ENCODE results near the gene CACNA1B. TPM values are rescaled to one million over a fixed set of nuclear protein-coding genes. Genes with fewer than 3 reads are reported as not detected.
"Not testable (repeated sequence)": the region's sequence is repeated elsewhere in the genome, so short reads cannot be mapped to it uniquely, and the experiment has no call there.

CACNA1B gene
- total RNA-seq = 0.41 TPM
- long read RNA-seq, partial matches to known transcripts = 1 of 2 reads
- long read RNA-seq, other reads (novel, unspliced or antisense) = 1 of 2 reads

GRCh38 chr9:137877506-137878122 lies at the start of gene CACNA1B:
TSS of gene CACNA1B (plus strand) at chr9:137877782. CDS start at chr9:137877934, 152 bp downstream.
- ATAC-seq; DNase-seq (ENCODE audit: missing footprints); intact Hi-C loops (cut with DNase I): not testable (repeated sequence)

GRCh38 chr9:137827908-137828526 lies 49.6 kb upstream of the CACNA1B start:
- DNase-seq (ENCODE audit: missing footprints) (no peak), ATAC-seq (no peak)
- intact Hi-C loops (cut with DNase I) = no loop called here

- no peak for DNase-seq (ENCODE audit: missing footprints)
- intact Hi-C loops (cut with DNase I) = no loop called here
- no peak for ATAC-seq
Measured at GRCh38 chr9:137828527-137829259, 48.9 kb upstream of the CACNA1B start.

GRCh38 chr9:137829260-137829996 lies 48.2 kb upstream of the CACNA1B start:
- no peak for DNase-seq (ENCODE audit: missing footprints)

GRCh38 chr9:137832191-137832700 lies 45.3 kb upstream of the CACNA1B start:
- ATAC-seq (no peak), DNase-seq (ENCODE audit: missing footprints) (no peak)
- intact Hi-C loops (cut with DNase I) = no loop called here

More at GRCh38 chr9:137829260-137829996, 48.2 kb upstream of the CACNA1B start:
- intact Hi-C loops (cut with DNase I) = no loop called here
- ATAC-seq = no peak

- ATAC-seq = no peak
- no peak for DNase-seq (ENCODE audit: missing footprints)
- intact Hi-C loops (cut with DNase I) = no loop called here
Measured at GRCh38 chr9:137832830-137833590, 44.6 kb upstream of the CACNA1B start.

GRCh38 chr9:137833721-137834613 lies 43.6 kb upstream of the CACNA1B start:
- intact Hi-C loops (cut with DNase I) = no loop called here
- DNase-seq (ENCODE audit: missing footprints) (no peak), ATAC-seq (no peak)

GRCh38 chr9:137834846-137835546 lies 42.6 kb upstream of the CACNA1B start:
- ATAC-seq (no peak), DNase-seq (ENCODE audit: missing footprints) (no peak)
- intact Hi-C loops (cut with DNase I) = no loop called here

GRCh38 chr9:137836151-137836830 lies 41.3 kb upstream of the CACNA1B start:
- ATAC-seq (no peak), DNase-seq (ENCODE audit: missing footprints) (no peak)
- intact Hi-C loops (cut with DNase I) = no loop called here

GRCh38 chr9:137836831-137837241 lies 40.7 kb upstream of the CACNA1B start:
- intact Hi-C loops (cut with DNase I) = no loop called here
- no peak for DNase-seq (ENCODE audit: missing footprints)
- ATAC-seq = peak; percentile 15

GRCh38 chr9:137837345-137838278 lies 40.0 kb upstream of the CACNA1B start:
- DNase-seq (ENCODE audit: missing footprints) = no peak

GRCh38 chr9:137838576-137838975 lies 39.0 kb upstream of the CACNA1B start:
- ATAC-seq (no peak), DNase-seq (ENCODE audit: missing footprints) (no peak)
- intact Hi-C loops (cut with DNase I) = no loop called here

More at GRCh38 chr9:137837345-137838278, 40.0 kb upstream of the CACNA1B start:
- intact Hi-C loops (cut with DNase I) = no loop called here
- ATAC-seq = peak; percentile 20

GRCh38 chr9:137843355-137843754 lies 34.2 kb upstream of the CACNA1B start:
- ATAC-seq (no peak), DNase-seq (ENCODE audit: missing footprints) (no peak)
- intact Hi-C loops (cut with DNase I) = no loop called here

- no peak for DNase-seq (ENCODE audit: missing footprints)
- no peak for ATAC-seq
- intact Hi-C loops (cut with DNase I) = no loop called here
Measured at GRCh38 chr9:137851516-137852267, 25.9 kb upstream of the CACNA1B start.

Measured in Right ventricle myocardium inferior (tissue), 1 donor.